ENCODE measurements around the gene RAD21L1. TPM values are rescaled to one million over a fixed set of nuclear protein-coding genes. Genes with fewer than 3 reads are reported as not detected.

The RAD21L1 gene
- polyA plus RNA-seq, 1 donor from 2014 or later, result not detected

GRCh38 chr20:1241456-1241855, 15.6 kb downstream of the RAD21L1 start:
- Histone ChIP-seq H2AFZ (ENCODE audit: low read depth, low read length) (no peak overlapping the region), H3K9ac (ENCODE audit: low read length) (no peak overlapping the region), H3K79me2 (replicated peaks; ENCODE audit: insufficient read depth, low read length) (no peaks in the 10 kb centered on the region), H3F3A (ENCODE audit: insufficient read depth, low read length, poor library complexity, severe bottlenecking) (no peaks in the 10 kb centered on the region), H4K20me1 (ENCODE audit: insufficient read depth) (no peaks in the 10 kb centered on the region), H3K9me2 (ENCODE audit: insufficient read depth, low read length) (no peaks in the 10 kb centered on the region), H3K4me2 (ENCODE audit: low read length) (no peak overlapping the region), H3K36me3 (ENCODE audit: insufficient read depth, low read length) (no peaks in the 10 kb centered on the region), H3K9me3 (ENCODE audit: low read length) (no peaks in the 10 kb centered on the region), H3K27me3 (ENCODE audit: insufficient read depth, low read depth, low read length) (no peaks in the 10 kb centered on the region), H3K27ac (ENCODE audit: low read length) (no peak overlapping the region), H3K4me3 (ENCODE audit: low read length) (no peak overlapping the region)
- TF ChIP-seq CTCF (IDR thresholded peaks at IDR 0.05; ENCODE audit: poor library complexity, severe bottlenecking) (no peak), TAF1 (IDR thresholded peaks at IDR 0.05; ENCODE audit: low read depth) (no peak), RAD21 (conservative IDR thresholded peaks at IDR 0.05) (no peak), POLR2AphosphoS5 (IDR thresholded peaks at IDR 0.05) (no peak), EP300 (conservative IDR thresholded peaks at IDR 0.05; ENCODE audit: poor library complexity, severe bottlenecking) (no peak), SMC3 (conservative IDR thresholded peaks at IDR 0.05; ENCODE audit: poor library complexity) (no peak)

- no peaks in the 10 kb centered on the region for H3K9me3 ChIP-seq (ENCODE audit: low read length)
- H4K20me1 ChIP-seq (ENCODE audit: insufficient read depth), result no peaks in the 10 kb centered on the region
- no peak overlapping the region for H3K4me2 ChIP-seq (ENCODE audit: low read length)
- H3K27ac ChIP-seq (ENCODE audit: low read length), result no peak overlapping the region
- TF ChIP-seq TAF1 (IDR thresholded peaks at IDR 0.05; ENCODE audit: low read depth), result no peak
- TF ChIP-seq EZH2 (IDR thresholded peaks at IDR 0.05; ENCODE audit: borderline replicate concordance, insufficient read depth, low read length, poor library complexity, severe bottlenecking), result no peak
- no peak for TF ChIP-seq REST (IDR thresholded peaks at IDR 0.05; ENCODE audit: borderline replicate concordance)
- TF ChIP-seq MXI1 (conservative IDR thresholded peaks at IDR 0.05; ENCODE audit: poor library complexity, severe bottlenecking), result no peak
- no peak for TF ChIP-seq SMC3 (conservative IDR thresholded peaks at IDR 0.05; ENCODE audit: poor library complexity)
- no peak for TF ChIP-seq EP300 (conservative IDR thresholded peaks at IDR 0.05; ENCODE audit: poor library complexity, severe bottlenecking)
- TF ChIP-seq RAD21 (conservative IDR thresholded peaks at IDR 0.05), result no peak
- TF ChIP-seq POLR2AphosphoS5 (IDR thresholded peaks at IDR 0.05), result no peak
- H3K9me2 ChIP-seq (ENCODE audit: insufficient read depth, low read length), result no peaks in the 10 kb centered on the region
- H3K36me3 ChIP-seq (ENCODE audit: insufficient read depth, low read length), result no peaks in the 10 kb centered on the region
- no peaks in the 10 kb centered on the region for H3K27me3 ChIP-seq (ENCODE audit: insufficient read depth, low read depth, low read length)
- no peaks in the 10 kb centered on the region for H3F3A ChIP-seq (ENCODE audit: insufficient read depth, low read length, poor library complexity, severe bottlenecking)
- H3K4me3 ChIP-seq (ENCODE audit: low read length), result no peak overlapping the region
- H3K79me2 ChIP-seq (replicated peaks; ENCODE audit: insufficient read depth, low read length), result no peaks in the 10 kb centered on the region
- no peak overlapping the region for H3K9ac ChIP-seq (ENCODE audit: low read length)
- H2AFZ ChIP-seq (ENCODE audit: low read depth, low read length), result no peak overlapping the region
These were observed 16.3 kb downstream of the RAD21L1 start for GRCh38 chr20:1242099-1242498.

Data from neural cell (in vitro differentiated cells).